ENCODE data around the gene C15orf39. TPM values are rescaled to one million over a fixed set of nuclear protein-coding genes. Genes with fewer than 3 reads are reported as not detected.

Gene C15orf39
- total and polyA plus RNA-seq, 4 donors = 2.6 to 15.0 (median 10.3) TPM

DNA sequence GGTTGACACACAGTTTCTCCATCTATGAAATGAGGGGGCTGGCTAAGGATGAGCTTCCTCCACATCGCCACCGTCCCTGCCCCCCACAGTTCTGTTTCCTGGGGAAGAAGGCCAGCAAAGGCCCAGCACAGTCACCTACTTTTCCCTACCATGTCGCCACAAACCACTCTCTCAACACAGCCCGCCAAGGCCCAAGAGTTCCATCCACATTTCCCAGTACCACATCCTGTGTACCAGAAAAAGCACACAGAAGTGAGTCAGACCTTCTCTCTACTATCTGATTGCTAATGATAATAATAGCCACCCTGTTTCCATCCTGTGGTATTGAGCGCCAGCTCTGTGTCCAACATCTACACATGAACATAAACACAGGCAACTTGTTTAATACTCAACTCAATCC is 30.3 kb upstream of the C15orf39 start:
- H3K4me1 ChIP-seq (ENCODE audit: control insufficient read depth, insufficient read depth, low read length) = no peaks in the 10 kb centered on the region
- H3K9me3 ChIP-seq (ENCODE audit: control insufficient read depth, insufficient read depth, low read length) = no peaks in the 10 kb centered on the region
- H3K4me3 ChIP-seq (ENCODE audit: low read depth, low read length) = no peak overlapping the region
- H3K27me3 ChIP-seq (ENCODE audit: control insufficient read depth, insufficient read depth, low read length) = no peaks in the 10 kb centered on the region
- no peak for DNase-seq (ENCODE audit: low read depth in 4 of 6, low spot score in 6 of 6)
- no peak overlapping the region for H3K27ac ChIP-seq (ENCODE audit: low read depth, low read length)
- H3K36me3 ChIP-seq (ENCODE audit: control insufficient read depth, insufficient read depth, low read length) = no peaks in the 10 kb centered on the region
- WGBS (ENCODE audit: insufficient coverage) = 98% methylated on average over 5 of the region's 5 CpGs

DNA sequence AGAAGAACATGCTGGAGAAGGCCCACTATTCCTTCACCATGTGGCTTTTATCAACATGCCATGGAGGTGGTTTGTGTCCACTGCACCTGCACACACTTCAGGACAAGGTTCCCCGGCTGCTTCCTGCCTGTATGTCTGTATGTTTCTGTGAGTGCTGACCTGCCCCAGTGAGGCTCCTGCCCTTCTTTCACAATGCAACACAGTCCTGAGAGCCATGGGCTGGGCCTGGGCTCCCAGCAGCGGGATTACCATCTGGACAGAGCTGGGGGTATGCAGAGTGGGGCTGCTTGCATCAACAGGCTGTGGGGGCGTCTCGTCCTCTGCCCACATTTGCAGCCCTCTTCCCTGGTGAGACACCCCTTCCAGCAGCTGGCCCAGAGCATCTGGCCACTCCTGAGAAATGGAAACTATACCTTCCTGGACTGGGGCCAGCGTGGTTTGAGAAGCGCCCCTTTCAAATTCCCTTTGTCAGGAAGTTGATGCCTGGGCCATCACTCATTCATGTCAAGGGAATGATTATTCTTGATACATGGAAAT is 29.3 kb upstream of the C15orf39 start:
- Histone ChIP-seq H3K4me3 (ENCODE audit: low read depth, low read length) (no peak overlapping the region), H3K27me3 (ENCODE audit: control insufficient read depth, insufficient read depth, low read length) (no peaks in the 10 kb centered on the region), H3K27ac (ENCODE audit: low read depth, low read length) (no peak overlapping the region), H3K36me3 (ENCODE audit: control insufficient read depth, insufficient read depth, low read length) (no peaks in the 10 kb centered on the region), H3K9me3 (ENCODE audit: control insufficient read depth, insufficient read depth, low read length) (no peaks in the 10 kb centered on the region), H3K4me1 (ENCODE audit: control insufficient read depth, insufficient read depth, low read length) (peaks cover 2% of the 10 kb centered on the region)
- DNase-seq (ENCODE audit: low read depth in 4 of 6, low spot score in 6 of 6) = no peak
- 81% methylated on average over 3 of the region's 6 CpGs for WGBS (ENCODE audit: insufficient coverage)

DNA sequence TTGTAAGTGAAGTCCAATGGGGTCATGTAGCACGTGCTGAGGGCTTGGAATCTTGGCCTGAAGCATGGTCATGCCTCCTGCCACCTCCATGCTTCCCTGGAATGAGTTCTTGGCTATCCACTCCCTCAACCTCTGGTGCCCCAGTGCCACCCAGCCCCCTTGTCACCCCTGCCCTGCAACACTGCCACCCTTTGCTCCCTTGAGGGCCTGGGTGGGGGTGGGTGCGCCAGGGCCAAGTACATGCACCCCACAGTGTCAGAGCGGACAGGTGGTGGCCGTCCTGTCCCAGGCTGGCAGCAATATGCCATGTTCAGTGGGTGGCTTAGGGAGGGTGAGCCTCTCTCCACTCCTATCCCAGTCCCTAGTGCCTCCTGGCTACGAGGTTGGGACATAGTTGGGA is 27.6 kb upstream of the C15orf39 start:
- no peaks in the 10 kb centered on the region for H3K36me3 ChIP-seq (ENCODE audit: control insufficient read depth, insufficient read depth, low read length)
- H3K4me3 ChIP-seq (ENCODE audit: low read depth, low read length) = no peak overlapping the region
- 75% methylated on average over 1 of the region's 5 CpGs for WGBS (ENCODE audit: insufficient coverage)
- H3K4me1 ChIP-seq (ENCODE audit: control insufficient read depth, insufficient read depth, low read length) = peaks cover 19% of the 10 kb centered on the region
- H3K9me3 ChIP-seq (ENCODE audit: control insufficient read depth, insufficient read depth, low read length) = no peaks in the 10 kb centered on the region
- H3K27me3 ChIP-seq (ENCODE audit: control insufficient read depth, insufficient read depth, low read length) = peaks cover 10% of the 10 kb centered on the region
- H3K27ac ChIP-seq (ENCODE audit: low read depth, low read length) = no peak overlapping the region
- no peak for DNase-seq (ENCODE audit: low read depth in 4 of 6, low spot score in 6 of 6)

DNA sequence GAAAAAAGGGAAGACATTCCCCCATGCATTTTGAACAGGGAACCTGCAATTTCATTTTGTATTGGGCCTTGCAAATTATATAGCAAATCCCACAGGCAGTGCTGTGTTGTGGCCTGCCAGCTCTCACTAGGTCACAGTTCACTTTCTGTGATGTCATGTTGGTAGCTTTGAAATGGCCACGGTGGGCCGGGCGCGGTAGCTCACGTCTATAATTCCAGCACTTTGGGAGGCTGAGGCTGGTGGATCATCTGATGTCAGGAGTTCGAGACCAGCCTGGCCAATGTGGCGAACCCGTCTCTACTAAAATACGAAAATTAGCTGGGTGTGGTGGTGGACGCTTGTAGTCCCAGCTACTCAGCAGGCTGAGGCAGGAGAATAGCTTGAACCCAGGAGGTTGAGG is 27.0 kb upstream of the C15orf39 start:
- H3K4me3 ChIP-seq (ENCODE audit: low read depth, low read length) = no peak overlapping the region
- WGBS (ENCODE audit: insufficient coverage) = 97% methylated on average over 5 of the region's 10 CpGs
- DNase-seq (ENCODE audit: low read depth in 4 of 6, low spot score in 6 of 6) = no peak
- no peak overlapping the region for H3K27ac ChIP-seq (ENCODE audit: low read depth, low read length)
- H3K4me1 ChIP-seq (ENCODE audit: control insufficient read depth, insufficient read depth, low read length) = peaks cover 23% of the 10 kb centered on the region
- H3K9me3 ChIP-seq (ENCODE audit: control insufficient read depth, insufficient read depth, low read length) = no peaks in the 10 kb centered on the region
- H3K27me3 ChIP-seq (ENCODE audit: control insufficient read depth, insufficient read depth, low read length) = peaks cover 13% of the 10 kb centered on the region
- H3K36me3 ChIP-seq (ENCODE audit: control insufficient read depth, insufficient read depth, low read length) = no peaks in the 10 kb centered on the region

DNA sequence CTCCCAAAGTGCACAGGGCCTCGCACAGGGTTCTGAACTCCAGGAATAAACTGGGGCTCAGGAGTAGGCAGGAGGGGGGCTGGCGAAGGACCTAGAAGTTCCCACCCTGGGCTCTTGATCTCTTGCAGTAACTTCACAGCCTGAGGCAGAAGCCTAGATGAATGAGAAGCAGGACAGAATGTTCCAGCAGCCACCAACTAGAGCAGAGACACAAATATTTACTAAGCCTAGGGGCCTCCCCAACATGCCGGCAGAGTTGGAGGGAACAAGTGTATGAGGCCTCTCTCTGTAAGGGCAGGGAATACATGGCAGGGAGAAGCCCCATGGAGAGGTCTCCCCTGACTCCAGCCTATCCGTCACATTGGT is 25.3 kb upstream of the C15orf39 start:
- Histone ChIP-seq H3K27ac (ENCODE audit: low read depth, low read length) (no peak overlapping the region), H3K4me1 (ENCODE audit: control insufficient read depth, insufficient read depth, low read length) (peaks cover 36% of the 10 kb centered on the region), H3K27me3 (ENCODE audit: control insufficient read depth, insufficient read depth, low read length) (peaks cover 13% of the 10 kb centered on the region), H3K9me3 (ENCODE audit: control insufficient read depth, insufficient read depth, low read length) (no peaks in the 10 kb centered on the region), H3K36me3 (ENCODE audit: control insufficient read depth, insufficient read depth, low read length) (no peaks in the 10 kb centered on the region), H3K4me3 (ENCODE audit: low read depth, low read length) (no peak overlapping the region)
- 100% methylated on average over 1 of the region's 4 CpGs for WGBS (ENCODE audit: insufficient coverage)
- no peak for DNase-seq (ENCODE audit: low read depth in 4 of 6, low spot score in 6 of 6)

DNA sequence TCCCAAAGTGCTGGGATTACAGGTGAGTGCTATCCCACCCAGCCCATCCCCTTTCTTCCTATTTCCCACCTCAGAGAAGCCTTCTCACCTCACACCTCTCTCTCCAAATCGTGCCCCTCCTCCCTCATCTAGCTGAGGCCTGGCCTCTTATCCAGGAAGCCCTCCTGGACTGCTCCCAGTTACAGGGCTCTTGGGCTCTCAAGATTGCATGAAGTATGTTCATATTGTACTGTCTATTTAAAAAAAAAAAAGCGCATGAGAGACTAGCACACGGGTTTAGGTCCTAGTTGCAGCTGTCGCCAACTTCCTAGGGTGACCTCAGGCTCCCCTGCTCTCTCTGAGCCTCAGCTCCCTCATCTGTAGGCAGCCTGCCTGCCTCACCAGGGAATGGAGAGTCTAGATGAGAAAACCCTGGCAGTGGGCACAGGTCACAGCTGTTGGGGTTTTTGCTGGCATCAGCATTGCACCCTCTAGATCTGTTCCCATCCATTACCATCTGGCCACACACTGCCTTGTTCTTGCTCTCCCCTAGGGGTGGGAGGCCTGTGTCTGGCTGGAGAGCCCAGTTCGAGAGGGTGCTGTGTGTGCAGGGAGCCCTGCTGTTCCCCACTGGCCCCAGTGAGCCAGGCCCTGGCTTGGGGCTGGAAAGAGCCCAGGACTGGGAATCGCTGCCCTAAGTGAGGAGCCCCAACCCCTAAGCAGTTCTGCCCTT is 24.2 kb upstream of the C15orf39 start:
- 64% methylated on average over 5 of the region's 6 CpGs for WGBS (ENCODE audit: insufficient coverage)
- Histone ChIP-seq H3K36me3 (ENCODE audit: control insufficient read depth, insufficient read depth, low read length) (no peaks in the 10 kb centered on the region), H3K27me3 (ENCODE audit: control insufficient read depth, insufficient read depth, low read length) (peaks cover 13% of the 10 kb centered on the region), H3K27ac (ENCODE audit: low read depth, low read length) (no peak overlapping the region), H3K9me3 (ENCODE audit: control insufficient read depth, insufficient read depth, low read length) (no peaks in the 10 kb centered on the region), H3K4me1 (ENCODE audit: control insufficient read depth, insufficient read depth, low read length) (peaks cover 43% of the 10 kb centered on the region), H3K4me3 (ENCODE audit: low read depth, low read length) (no peak overlapping the region)
- no peak for DNase-seq (ENCODE audit: low read depth in 4 of 6, low spot score in 6 of 6)

DNA sequence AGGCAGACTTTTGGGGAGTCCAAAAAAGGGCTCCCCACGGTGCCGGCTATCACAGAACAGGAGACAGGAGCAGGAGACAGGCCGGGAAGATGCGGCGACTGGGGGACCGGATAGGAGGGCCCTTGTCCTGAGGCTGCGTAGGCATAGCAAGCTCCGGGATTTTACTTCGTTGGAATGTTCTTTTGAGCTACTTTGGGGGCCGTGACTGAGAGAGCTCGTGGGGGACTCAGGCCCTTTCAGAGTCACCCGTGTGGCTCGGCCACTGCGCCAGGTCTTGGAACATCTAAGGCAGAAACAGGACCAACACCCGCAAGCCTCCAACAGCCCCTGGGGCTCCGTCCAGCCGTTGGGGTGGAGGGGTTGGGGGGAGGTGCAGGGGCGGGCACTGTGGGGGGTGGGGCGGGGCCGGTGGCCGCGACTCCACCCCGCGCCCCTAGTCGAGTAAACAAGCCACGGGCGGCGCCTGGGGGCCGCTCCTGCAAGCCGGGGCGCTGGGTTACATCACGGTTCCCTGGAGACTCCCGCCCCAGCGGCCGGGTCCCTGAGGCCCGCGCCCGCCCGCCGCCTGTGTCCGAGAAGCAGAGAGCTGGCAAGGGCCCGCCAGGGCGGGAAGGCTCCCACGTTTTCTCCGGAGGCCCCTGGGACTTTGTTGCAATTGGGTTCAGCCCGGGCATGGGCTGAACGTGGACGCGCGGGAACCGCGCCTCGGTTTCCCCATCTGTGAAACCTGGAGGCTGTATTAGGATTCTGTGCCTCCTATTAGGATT is 23.3 kb upstream of the C15orf39 start:
- DNase-seq (ENCODE audit: low read depth in 4 of 6, low spot score in 6 of 6) = peak in 1 of 6 donors; percentile 52
- H3K4me1 ChIP-seq (ENCODE audit: control insufficient read depth, insufficient read depth, low read length) = peaks cover 50% of the 10 kb centered on the region
- no peaks in the 10 kb centered on the region for H3K9me3 ChIP-seq (ENCODE audit: control insufficient read depth, insufficient read depth, low read length)
- peaks cover 13% of the 10 kb centered on the region for H3K27me3 ChIP-seq (ENCODE audit: control insufficient read depth, insufficient read depth, low read length)
- H3K36me3 ChIP-seq (ENCODE audit: control insufficient read depth, insufficient read depth, low read length) = no peaks in the 10 kb centered on the region
- peak overlapping the region; percentile 58 for H3K27ac ChIP-seq (ENCODE audit: low read depth, low read length)
- 6% methylated on average over 47 of the region's 53 CpGs for WGBS (ENCODE audit: insufficient coverage)
- H3K4me3 ChIP-seq (ENCODE audit: low read depth, low read length) = peak overlapping the region; percentile 22

DNA sequence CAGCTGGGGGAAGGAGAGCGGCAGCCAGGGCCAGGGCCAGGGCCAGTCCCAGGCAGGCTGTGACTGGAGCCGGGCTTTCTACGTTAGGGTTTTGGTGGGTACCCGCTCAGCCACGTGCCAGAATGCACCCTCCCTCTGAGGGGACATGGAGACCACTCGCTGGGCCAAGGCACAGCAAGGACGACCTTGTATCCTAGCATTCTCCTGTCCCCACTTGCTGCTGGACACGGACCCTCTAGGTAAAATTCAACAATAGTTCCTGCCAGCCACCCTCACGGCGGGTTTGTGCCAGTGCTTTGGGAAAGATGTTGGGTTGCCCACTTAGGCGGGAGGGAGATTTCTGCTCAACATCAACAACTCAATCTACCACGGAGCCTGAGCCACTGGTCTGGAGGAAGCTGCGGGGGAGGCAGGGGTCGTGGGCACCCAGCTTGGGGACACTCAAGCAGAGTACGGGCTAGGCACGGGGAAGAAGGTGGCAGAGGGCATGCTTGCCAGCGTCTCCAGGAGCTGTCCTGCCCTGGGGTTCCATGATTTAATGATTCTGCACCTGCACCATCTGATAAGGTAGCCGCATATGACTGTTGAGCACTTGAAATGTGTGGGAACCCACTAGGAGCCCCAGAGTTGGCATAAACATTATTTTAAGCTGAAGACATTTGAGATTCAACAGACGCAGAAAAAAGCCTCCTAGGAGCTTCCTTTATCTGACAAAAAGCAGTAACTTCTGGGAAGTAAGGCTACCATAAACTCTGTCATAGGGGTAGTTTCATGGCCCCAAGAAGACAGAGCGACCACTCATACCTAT is 22.5 kb upstream of the C15orf39 start:
- Histone ChIP-seq H3K9me3 (ENCODE audit: control insufficient read depth, insufficient read depth, low read length) (no peaks in the 10 kb centered on the region), H3K27ac (ENCODE audit: low read depth, low read length) (peak overlapping the region; percentile 58), H3K36me3 (ENCODE audit: control insufficient read depth, insufficient read depth, low read length) (no peaks in the 10 kb centered on the region), H3K4me3 (ENCODE audit: low read depth, low read length) (peak overlapping the region; percentile 22), H3K4me1 (ENCODE audit: control insufficient read depth, insufficient read depth, low read length) (peaks cover 52% of the 10 kb centered on the region), H3K27me3 (ENCODE audit: control insufficient read depth, insufficient read depth, low read length) (peaks cover 13% of the 10 kb centered on the region)
- DNase-seq (ENCODE audit: low read depth in 4 of 6, low spot score in 6 of 6) = no peak
- WGBS (ENCODE audit: insufficient coverage) = 45% methylated on average over 14 of the region's 20 CpGs

DNA sequence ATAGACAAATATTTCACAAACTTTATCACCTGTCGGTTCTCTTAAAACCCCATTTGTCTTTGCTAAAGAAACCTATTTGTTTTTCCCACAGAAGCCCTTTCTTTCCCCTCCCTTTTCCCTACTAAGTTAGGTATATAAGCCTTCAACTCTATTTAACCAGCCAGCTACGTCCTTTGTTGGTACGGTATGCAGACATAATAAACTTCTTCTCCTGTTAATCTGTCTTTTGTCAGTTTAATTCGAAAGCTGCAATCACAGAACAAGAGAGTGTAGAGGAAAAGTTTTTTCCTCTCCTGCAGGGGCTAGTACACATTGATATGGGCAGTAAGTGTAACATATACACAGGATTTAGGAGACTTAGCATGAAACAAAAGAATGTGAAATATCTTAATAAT is 21.9 kb upstream of the C15orf39 start:
- Histone ChIP-seq H3K27me3 (ENCODE audit: control insufficient read depth, insufficient read depth, low read length) (peaks cover 13% of the 10 kb centered on the region), H3K4me3 (ENCODE audit: low read depth, low read length) (no peak overlapping the region), H3K9me3 (ENCODE audit: control insufficient read depth, insufficient read depth, low read length) (no peaks in the 10 kb centered on the region), H3K36me3 (ENCODE audit: control insufficient read depth, insufficient read depth, low read length) (no peaks in the 10 kb centered on the region), H3K4me1 (ENCODE audit: control insufficient read depth, insufficient read depth, low read length) (peaks cover 52% of the 10 kb centered on the region), H3K27ac (ENCODE audit: low read depth, low read length) (peak overlapping the region; percentile 79)
- 100% methylated on average over 1 of the region's 4 CpGs for WGBS (ENCODE audit: insufficient coverage)
- DNase-seq (ENCODE audit: low read depth in 4 of 6, low spot score in 6 of 6) = no peak

Measured in spinal cord (tissue), 10 donors.